Left lung (tissue), 14 donors: ENCODE results near the gene SOX18. TPM values are rescaled to one million over a fixed set of nuclear protein-coding genes. Genes with fewer than 3 reads are reported as not detected.

ENCODE experiments used
- ATAC-seq: fragments of 200-7000 bp; cut with Tn5 transposase; one replicate; pipeline ENCODE4 v1.9.1; 2020; ENCODE audit warnings: moderate library complexity
- DNase-seq, 4 donors: peaks; one replicate each; pipeline ENCODE4 v3.0.0-alpha.2; 2013 to 2020
- H3K27ac ChIP-seq, 2 donors: fragments of 200-600 bp; sonication (generic) in 1 of 2; one replicate each; pipeline versions ENCODE4 v1.5.0 to v1.8.0; 2020 to 2021
- H3K27me3 ChIP-seq, 2 donors: fragments of 200-600 bp; sonication (generic) in 1 of 2; one replicate each; pipeline versions ENCODE4 v1.5.0 to v1.8.0; 2020 to 2021
- H3K36me3 ChIP-seq, 2 donors: fragments of 200-600 bp; sonication (generic) in 1 of 2; one replicate each; pipeline versions ENCODE4 v1.5.0 to v1.8.0; 2020 to 2021
- H3K4me1 ChIP-seq, 2 donors: fragments of 200-600 bp; one replicate each; pipeline ENCODE4 v1.8.0; 2021
- H3K4me3 ChIP-seq, 2 donors: fragments of 200-600 bp; sonication (generic) in 1 of 2; one replicate each; pipeline versions ENCODE4 v1.5.0 to v1.8.0; 2020 to 2021; ENCODE audit warnings: mild to moderate bottlenecking in 1 of 2
- H3K9me3 ChIP-seq, 2 donors: fragments of 200-600 bp; sonication (generic) in 1 of 2; one replicate each; pipeline versions ENCODE4 v1.5.0 to v1.8.0; 2020 to 2021
- CTCF ChIP-seq, 2 donors: fragments of 200-600 bp; sonication (generic) in 1 of 2; IDR thresholded peaks; one replicate each; pipeline versions ENCODE4 v1.5.0 to v1.8.0; 2021; ENCODE audit warnings: antibody characterized with exemption in 2 of 2
- intact Hi-C, 2 donors: fragments of 100-400 bp; cut with DNase I; formaldehyde crosslinking; loops; one replicate each; pipeline versions ENCODE4 v1.11.2 to v1.14.2; 2022
- long read RNA-seq, 12 donors: library from polyadenylated mRNA in 2 of 12; unstranded in 2 of 12; transcript quantifications; one replicate each; pipeline ENCODE4 v2.0.0 and lab custom pipeline, GENCODE V29; 2019 to 2026
- polyA plus RNA-seq, 6 donors: library from polyadenylated mRNA; unstranded; fragments of 120-200 nt; gene quantifications; one replicate each; pipeline ENCODE4 v1.2.1, GENCODE V29; 2013; ENCODE audit not compliant: insufficient read length in 6 of 6
- total RNA-seq, 2 donors: library from RNA; stranded (reverse); fragmentation: NEBNext Ultra II Directional; extraction: Animal tissue kit (Norgen Biotek cat#: 25700); gene quantifications; one replicate each; pipeline ENCODE4 v1.2.1, GENCODE V29; 2021
- donor health status: DM: no; HTN: yes; CAD: no.
- donor health status: DM: no; HTN: no; CAD: no.

The SOX18 gene
- total RNA-seq (10 to 100 TPM; 40.3 to 69.2 TPM), polyA plus RNA-seq (10 to 100 TPM; 11.5 to 25.5 (median 16.7) TPM)
- long read RNA-seq, donor 1, transcript SOX18-201 (2 exons, 1,864 nt), result major isoform, 28 of 28 reads
- long read RNA-seq, donor 1, partial matches to known transcripts, result 0 of 28 reads
- long read RNA-seq, donor 1, other reads (novel, unspliced or antisense), result 0 of 28 reads
- long read RNA-seq, donor 2, transcript SOX18-201 (2 exons, 1,864 nt), result major isoform, 30 of 30 reads
- long read RNA-seq, donor 2, partial matches to known transcripts, result 0 of 30 reads
- long read RNA-seq, donor 2, other reads (novel, unspliced or antisense), result 0 of 30 reads
- long read RNA-seq, donor 3, transcript SOX18-201 (2 exons, 1,864 nt), result major isoform, 11 of 90 reads
- long read RNA-seq, donor 3, partial matches to known transcripts, result 45 of 90 reads
- long read RNA-seq, donor 3, other reads (novel, unspliced or antisense), result 34 of 90 reads
- long read RNA-seq, donor 4, partial matches to known transcripts, result 1 of 2 reads
- long read RNA-seq, donor 4, other reads (novel, unspliced or antisense), result 0 of 2 reads
- long read RNA-seq, donor 5, transcript SOX18-201 (2 exons, 1,864 nt), result major isoform, 25 of 25 reads
- long read RNA-seq, donor 5, partial matches to known transcripts, result 0 of 25 reads
- long read RNA-seq, donor 5, other reads (novel, unspliced or antisense), result 0 of 25 reads
- long read RNA-seq, donor 6, transcript SOX18-201 (2 exons, 1,864 nt), result major isoform, 19 of 19 reads
- long read RNA-seq, donor 6, partial matches to known transcripts, result 0 of 19 reads
- long read RNA-seq, donor 6, other reads (novel, unspliced or antisense), result 0 of 19 reads
- long read RNA-seq, donor 7, transcript SOX18-201 (2 exons, 1,864 nt), result major isoform, 5 of 5 reads
- long read RNA-seq, donor 7, partial matches to known transcripts, result 0 of 5 reads
- long read RNA-seq, donor 7, other reads (novel, unspliced or antisense), result 0 of 5 reads
- long read RNA-seq, donor 8, transcript SOX18-201 (2 exons, 1,864 nt), result major isoform, 12 of 12 reads
- long read RNA-seq, donor 8, partial matches to known transcripts, result 0 of 12 reads
- long read RNA-seq, donor 8, other reads (novel, unspliced or antisense), result 0 of 12 reads
- long read RNA-seq, donor 9, result 0 reads
- long read RNA-seq, donor 10, transcript SOX18-201 (2 exons, 1,864 nt), result major isoform, 7 of 8 reads
- long read RNA-seq, donor 10, partial matches to known transcripts, result 1 of 8 reads
- long read RNA-seq, donor 10, other reads (novel, unspliced or antisense), result 0 of 8 reads
- long read RNA-seq, donor 11, transcript SOX18-201 (2 exons, 1,864 nt), result major isoform, 5 of 5 reads
- long read RNA-seq, donor 11, partial matches to known transcripts, result 0 of 5 reads
- long read RNA-seq, donor 11, other reads (novel, unspliced or antisense), result 0 of 5 reads
- long read RNA-seq, donor 12, transcript SOX18-201 (2 exons, 1,864 nt), result major isoform, 21 of 21 reads
- long read RNA-seq, donor 12, partial matches to known transcripts, result 0 of 21 reads
- long read RNA-seq, donor 12, other reads (novel, unspliced or antisense), result 0 of 21 reads

- peak in 1 of 4 donors; percentile 74 for DNase-seq
- Histone ChIP-seq H3K27me3 (peaks cover 36 to 98% of the 10 kb centered on the region in 2 donors), H3K27ac (peak within 1 kb of the TSS; percentile 71 to 73), H3K4me1 (peaks cover 0 to 14% of the 10 kb centered on the region in 2 donors), H3K36me3 (peaks cover 0 to 8% of the 10 kb centered on the region in 2 donors), H3K9me3 (no peaks in the 10 kb centered on the region), H3K4me3 (peak within 1 kb of the TSS; percentile 22 to 48)
- no peak for TF ChIP-seq CTCF (IDR thresholded peaks at IDR 0.05)
- intact Hi-C loops, result no loop called here
- ATAC-seq, result peak; percentile 9
These were observed at the start of gene SOX18 for GRCh38 chr20:64049060-64049877. Gene SOX18, minus strand, starts transcription at chr20:64049639. Its CDS starts 123 bp downstream, at chr20:64049516.

- no peaks in the 10 kb centered on the region for H3K9me3 ChIP-seq
- H3K36me3 ChIP-seq, result peaks cover 0 to 23% of the 10 kb centered on the region in 2 donors
- ATAC-seq (no peak), DNase-seq (peak in 1 of 4 donors; percentile 67)
- H3K4me1 ChIP-seq, result peaks cover 6 to 14% of the 10 kb centered on the region in 2 donors
- intact Hi-C loops, result no loop called here
- no peak overlapping the region for H3K27ac ChIP-seq
- H3K4me3 ChIP-seq, result no peak overlapping the region
- peaks cover 26 to 45% of the 10 kb centered on the region in 2 donors for H3K27me3 ChIP-seq
- no peak for TF ChIP-seq CTCF (IDR thresholded peaks at IDR 0.05)
These were observed 49.1 kb upstream of the SOX18 start for GRCh38 chr20:64098471-64099013.

- intact Hi-C loops, result no loop called here
- no peak for DNase-seq
- Histone ChIP-seq H3K4me1 (peaks cover 0 to under 1% of the 10 kb centered on the region in 2 donors), H3K9me3 (no peaks in the 10 kb centered on the region), H3K4me3 (no peak overlapping the region), H3K27me3 (peaks cover 9 to 32% of the 10 kb centered on the region in 2 donors), H3K36me3 (peaks cover 0 to 23% of the 10 kb centered on the region in 2 donors), H3K27ac (no peak overlapping the region)
- no peak for TF ChIP-seq CTCF (IDR thresholded peaks at IDR 0.05)
- ATAC-seq, result no peak
These were observed 47.1 kb upstream of the SOX18 start for GRCh38 chr20:64096535-64096934.

- no peaks in the 10 kb centered on the region for H3K4me1 ChIP-seq
- intact Hi-C loops, result no loop called here
- no peak overlapping the region for H3K27ac ChIP-seq
- no peaks in the 10 kb centered on the region for H3K9me3 ChIP-seq
- H3K27me3 ChIP-seq, result peaks cover 3 to 26% of the 10 kb centered on the region in 2 donors
- no peak for ATAC-seq
- H3K4me3 ChIP-seq, result no peak overlapping the region
- peaks cover 0 to 23% of the 10 kb centered on the region in 2 donors for H3K36me3 ChIP-seq
- no peak for DNase-seq
- no peak for TF ChIP-seq CTCF (IDR thresholded peaks at IDR 0.05)
These were observed 46.5 kb upstream of the SOX18 start for GRCh38 chr20:64095927-64096326.
